ENCODE data around the gene TRIO. TPM values are rescaled to one million over a fixed set of nuclear protein-coding genes. Genes with fewer than 3 reads are reported as not detected.
"Not testable (repeated sequence)": the region's sequence is repeated elsewhere in the genome, so short reads cannot be mapped to it uniquely, and the experiment has no call there.

TRIO gene
- total RNA-seq = 366 and 410 TPM in 2 replicates

GRCh38 chr5:14142827-14143545 is at the start of gene TRIO:
Gene TRIO, plus strand, starts transcription at chr5:14143342. Its CDS starts 384 bp downstream, at chr5:14143726.
- peak within 1 kb of the TSS; percentile 97 for H3K4me3 ChIP-seq (ENCODE audit: low read depth, low read length)
- peak; percentile 58 for TF ChIP-seq CTCF (IDR thresholded peaks at IDR 0.05; ENCODE audit: insufficient read depth, low read depth, low read length)
- DNase-seq (ENCODE audit: low read depth) = peak; percentile 94

GRCh38 chr5:14097380-14097779 is 45.8 kb upstream of the TRIO start:
- not testable (repeated sequence) for DNase-seq (ENCODE audit: low read depth); H3K4me3 ChIP-seq (ENCODE audit: low read depth, low read length)

GRCh38 chr5:14097998-14098471 is 45.1 kb upstream of the TRIO start:
- DNase-seq (ENCODE audit: low read depth) = peak; percentile 80
- TF ChIP-seq CTCF (IDR thresholded peaks at IDR 0.05; ENCODE audit: insufficient read depth, low read depth, low read length) = no peak
- no peak overlapping the region for H3K4me3 ChIP-seq (ENCODE audit: low read depth, low read length)

GRCh38 chr5:14100281-14100680 is 42.9 kb upstream of the TRIO start:
- DNase-seq (ENCODE audit: low read depth) = no peak
- H3K4me3 ChIP-seq (ENCODE audit: low read depth, low read length) = no peak overlapping the region
- no peak for TF ChIP-seq CTCF (IDR thresholded peaks at IDR 0.05; ENCODE audit: insufficient read depth, low read depth, low read length)

- TF ChIP-seq CTCF (IDR thresholded peaks at IDR 0.05; ENCODE audit: insufficient read depth, low read depth, low read length) = no peak
- H3K4me3 ChIP-seq (ENCODE audit: low read depth, low read length) = no peak overlapping the region
- DNase-seq (ENCODE audit: low read depth) = no peak
These were observed 41.2 kb upstream of the TRIO start for GRCh38 chr5:14101922-14102321.

GRCh38 chr5:14102666-14103065 is 40.5 kb upstream of the TRIO start:
- no peak overlapping the region for H3K4me3 ChIP-seq (ENCODE audit: low read depth, low read length)
- no peak for DNase-seq (ENCODE audit: low read depth)
- no peak for TF ChIP-seq CTCF (IDR thresholded peaks at IDR 0.05; ENCODE audit: insufficient read depth, low read depth, low read length)

GRCh38 chr5:14105718-14106410 is 37.3 kb upstream of the TRIO start:
- TF ChIP-seq CTCF (IDR thresholded peaks at IDR 0.05; ENCODE audit: insufficient read depth, low read depth, low read length) = no peak
- peak; percentile 88 for DNase-seq (ENCODE audit: low read depth)
- H3K4me3 ChIP-seq (ENCODE audit: low read depth, low read length) = no peak overlapping the region
